ENCODE measurements around the gene TNF. TPM values are rescaled to one million over a fixed set of nuclear protein-coding genes. Genes with fewer than 3 reads are reported as not detected.

TNF gene
- total RNA-seq (1 to 10 TPM in 2 of 7 donors, under 1 TPM in 3, not detected in 2; 0.24 to 3.0 (median 0.56) TPM), polyA plus RNA-seq (1 to 10 TPM in 1 of 2 donors, not detected in 1; 1.0 TPM)
- long read RNA-seq, donor 1: 0 reads
- long read RNA-seq, donor 2: 0 reads
- long read RNA-seq, donor 3: 0 reads

DNA sequence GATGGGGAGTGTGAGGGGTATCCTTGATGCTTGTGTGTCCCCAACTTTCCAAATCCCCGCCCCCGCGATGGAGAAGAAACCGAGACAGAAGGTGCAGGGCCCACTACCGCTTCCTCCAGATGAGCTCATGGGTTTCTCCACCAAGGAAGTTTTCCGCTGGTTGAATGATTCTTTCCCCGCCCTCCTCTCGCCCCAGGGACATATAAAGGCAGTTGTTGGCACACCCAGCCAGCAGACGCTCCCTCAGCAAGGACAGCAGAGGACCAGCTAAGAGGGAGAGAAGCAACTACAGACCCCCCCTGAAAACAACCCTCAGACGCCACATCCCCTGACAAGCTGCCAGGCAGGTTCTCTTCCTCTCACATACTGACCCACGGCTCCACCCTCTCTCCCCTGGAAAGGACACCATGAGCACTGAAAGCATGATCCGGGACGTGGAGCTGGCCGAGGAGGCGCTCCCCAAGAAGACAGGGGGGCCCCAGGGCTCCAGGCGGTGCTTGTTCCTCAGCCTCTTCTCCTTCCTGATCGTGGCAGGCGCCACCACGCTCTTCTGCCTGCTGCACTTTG, at the start of gene TNF:
Gene TNF, plus strand, starts transcription at position 231 of the 567 bp plus-strand sequence. Its CDS starts 177 bp downstream, at position 408.
- Histone ChIP-seq H3K27ac (no peak within 1 kb of the TSS), H3K36me3 (no peaks in the 10 kb centered on the region), H3K4me3 (no peak within 1 kb of the TSS), H3K9me3 (no peaks in the 10 kb centered on the region), H3K4me1 (ENCODE audit: insufficient read depth) (no peaks in the 10 kb centered on the region), H3K27me3 (no peaks in the 10 kb centered on the region)
- DNase-seq: no peak
- 61 to 66% (median 63%) methylated on average over 19 of the region's 19 CpGs for WGBS, 3 donors
- no peak for TF ChIP-seq POLR2A (IDR thresholded peaks at IDR 0.05)
- TF ChIP-seq, protein P1, sequence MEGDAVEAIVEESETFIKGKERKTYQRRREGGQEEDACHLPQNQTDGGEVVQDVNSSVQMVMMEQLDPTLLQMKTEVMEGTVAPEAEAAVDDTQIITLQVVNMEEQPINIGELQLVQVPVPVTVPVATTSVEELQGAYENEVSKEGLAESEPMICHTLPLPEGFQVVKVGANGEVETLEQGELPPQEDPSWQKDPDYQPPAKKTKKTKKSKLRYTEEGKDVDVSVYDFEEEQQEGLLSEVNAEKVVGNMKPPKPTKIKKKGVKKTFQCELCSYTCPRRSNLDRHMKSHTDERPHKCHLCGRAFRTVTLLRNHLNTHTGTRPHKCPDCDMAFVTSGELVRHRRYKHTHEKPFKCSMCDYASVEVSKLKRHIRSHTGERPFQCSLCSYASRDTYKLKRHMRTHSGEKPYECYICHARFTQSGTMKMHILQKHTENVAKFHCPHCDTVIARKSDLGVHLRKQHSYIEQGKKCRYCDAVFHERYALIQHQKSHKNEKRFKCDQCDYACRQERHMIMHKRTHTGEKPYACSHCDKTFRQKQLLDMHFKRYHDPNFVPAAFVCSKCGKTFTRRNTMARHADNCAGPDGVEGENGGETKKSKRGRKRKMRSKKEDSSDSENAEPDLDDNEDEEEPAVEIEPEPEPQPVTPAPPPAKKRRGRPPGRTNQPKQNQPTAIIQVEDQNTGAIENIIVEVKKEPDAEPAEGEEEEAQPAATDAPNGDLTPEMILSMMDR (IDR thresholded peaks at IDR 0.05): no peak
- no peak for TF ChIP-seq EP300 (IDR thresholded peaks at IDR 0.05)
- intact Hi-C loops (cut with DNase I): no loop called here

DNA sequence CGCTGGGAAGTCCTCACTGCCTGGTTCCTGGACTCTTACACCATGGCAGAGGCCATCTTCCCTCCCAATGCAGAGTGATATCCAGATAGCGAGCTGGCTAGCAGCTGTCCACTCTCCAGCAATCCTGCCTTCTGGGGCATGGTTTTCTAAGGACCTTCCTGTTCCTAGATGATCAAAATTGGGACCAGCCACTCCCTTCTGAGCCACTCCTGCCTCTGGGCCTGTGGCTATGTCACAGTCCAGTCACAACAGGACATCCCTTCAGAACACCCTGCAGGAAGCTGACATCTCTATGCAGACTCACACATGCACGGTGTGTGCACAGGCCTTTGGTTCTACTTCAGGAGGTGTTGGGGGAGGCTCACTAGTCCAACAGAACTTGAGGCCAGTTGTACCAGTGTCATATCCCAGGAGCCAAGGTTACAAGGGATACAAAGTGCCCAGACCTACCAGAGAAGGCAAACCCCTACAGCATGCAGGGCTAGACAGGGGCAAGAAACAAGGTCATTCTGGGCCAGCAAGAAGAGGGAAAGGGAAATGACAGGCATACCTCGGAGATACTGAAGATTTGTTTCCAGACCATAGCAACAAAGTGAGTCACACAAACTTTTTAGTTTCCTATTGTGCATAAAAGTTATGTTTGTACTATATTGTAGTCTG, 49.3 kb upstream of the TNF start:
- Histone ChIP-seq H3K4me3 (no peak overlapping the region), H3K27ac (no peak overlapping the region), H3K4me1 (ENCODE audit: insufficient read depth) (peaks cover 3% of the 10 kb centered on the region), H3K27me3 (no peaks in the 10 kb centered on the region), H3K36me3 (no peaks in the 10 kb centered on the region), H3K9me3 (no peaks in the 10 kb centered on the region)
- TF ChIP-seq, protein P1 (IDR thresholded peaks at IDR 0.05): no peak
- TF ChIP-seq POLR2A (IDR thresholded peaks at IDR 0.05) (no peak), EP300 (IDR thresholded peaks at IDR 0.05) (no peak)
- no peak for DNase-seq
- intact Hi-C loops (cut with DNase I): no loop called here
- WGBS, 3 donors: 46 to 65% (median 58%) methylated on average over 4 of the region's 4 CpGs

- TF ChIP-seq, protein P1 (IDR thresholded peaks at IDR 0.05): no peak
- WGBS, 3 donors: 40 to 78% (median 50%) methylated on average over 4 of the region's 4 CpGs
- intact Hi-C loops (cut with DNase I): no loop called here
- DNase-seq: no peak
- no peak overlapping the region for H3K27ac ChIP-seq
- H3K4me1 ChIP-seq (ENCODE audit: insufficient read depth): peaks cover 3% of the 10 kb centered on the region
- H3K36me3 ChIP-seq: no peaks in the 10 kb centered on the region
- H3K4me3 ChIP-seq: no peak overlapping the region
- H3K9me3 ChIP-seq: no peaks in the 10 kb centered on the region
- H3K27me3 ChIP-seq: no peaks in the 10 kb centered on the region
Observed at GRCh38 chr6:31528307-31528777, 47.0 kb upstream of the TNF start.

DNA sequence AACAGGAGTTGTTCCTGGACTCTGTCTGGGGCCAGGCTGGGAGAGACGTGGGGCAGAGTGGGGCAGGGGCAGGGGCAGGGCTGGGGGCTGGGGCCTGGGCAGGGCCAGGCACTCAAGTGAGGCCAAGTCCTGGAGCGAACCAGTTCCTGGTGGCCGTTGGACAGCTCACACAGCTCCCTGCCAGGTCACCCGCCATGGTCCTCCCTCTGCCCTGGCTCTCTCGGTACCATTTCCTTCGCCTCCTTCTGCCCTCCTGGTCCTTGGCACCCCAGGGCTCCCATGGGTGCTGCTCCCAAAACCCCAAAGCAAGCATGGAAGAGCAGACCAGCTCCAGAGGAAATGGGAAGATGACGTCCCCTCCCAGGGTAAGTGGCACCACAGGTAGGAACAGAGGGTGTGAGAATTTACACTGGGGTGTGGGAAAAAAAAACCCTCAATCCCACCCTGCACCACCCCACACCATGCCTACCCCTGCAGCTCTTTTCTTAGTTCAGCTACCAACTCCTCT, 46.5 kb upstream of the TNF start, which contains the start of gene MCCD1:
Gene MCCD1, plus strand, starts transcription at position 142 of the 508 bp plus-strand sequence. Its CDS starts 53 bp downstream, at position 195.
- Histone ChIP-seq H3K27ac (no peak within 1 kb of the TSS), H3K9me3 (no peaks in the 10 kb centered on the region), H3K27me3 (no peaks in the 10 kb centered on the region), H3K4me3 (no peak within 1 kb of the TSS), H3K36me3 (no peaks in the 10 kb centered on the region), H3K4me1 (ENCODE audit: insufficient read depth) (peaks cover 3% of the 10 kb centered on the region)
- WGBS, 3 donors: 53 to 61% (median 59%) methylated on average over 7 of the region's 7 CpGs
- intact Hi-C loops (cut with DNase I): no loop called here
- no peak for DNase-seq
- no peak for TF ChIP-seq POLR2A (IDR thresholded peaks at IDR 0.05)
- TF ChIP-seq, protein P1 (IDR thresholded peaks at IDR 0.05): no peak
- TF ChIP-seq EP300 (IDR thresholded peaks at IDR 0.05): no peak

All from ovary (tissue), 10 donors.